HepG2 (cell line): ENCODE data around the gene DPP8. TPM values are rescaled to one million over a fixed set of nuclear protein-coding genes. Genes with fewer than 3 reads are reported as not detected.

ENCODE experiments used
- ATAC-seq: fragments of 200-7000 bp; cut with Tn5 transposase; 3 replicates; pipeline ENCODE4 v1.9.1; 2020; ENCODE audit warnings: mild to moderate bottlenecking, moderate library complexity
- BruUV-seq: library from RNA; stranded (reverse); fragments of 400-500 nt; replicated peaks from 2 replicates; lab custom pipeline; 2021; lab: Mats Ljungman, UMichigan
- CTCF ChIA-PET: fragments of 300-600 bp; formaldehyde crosslinking; extraction: SDS; loops from one replicate; lab custom pipeline; 2021; ENCODE audit warnings: low total read pairs, inconsistent platforms, low intra/inter-chr PET ratio; lab: Yijun Ruan, JAX
- POLR2A ChIA-PET: fragments of 350-600 bp; sonication (Branson Sonifier 250); formaldehyde crosslinking; loops from one replicate; lab custom pipeline; 2020; ENCODE audit warnings: antibody characterized with exemption, inconsistent platforms; lab: Yijun Ruan, JAX
- DNase-seq: peaks from one replicate; pipeline ENCODE4 v3.0.0-alpha.2; 2015; ENCODE audit warnings: low spot score
- FAIRE-seq: peaks from 3 replicates; lab custom pipeline; 2011; peaks lifted over from hg19 to GRCh38; lab: Jason Lieb, UNC
- H2AFZ ChIP-seq: one replicate; pipeline ENCODE4 v1.6.1; 2011; ENCODE audit warnings: low read length, inconsistent platforms
- H3K27ac ChIP-seq: fragments of 300-600 bp; 3 replicates; pipeline ENCODE4 v1.8.0; 2011; ENCODE audit warnings: mixed run types, mild to moderate bottlenecking, mixed read lengths, low read length, inconsistent platforms; ENCODE audit not compliant: insufficient read depth; ENCODE audit errors: extremely low read length
- H3K27me3 ChIP-seq, 2 experiments: fragments of 200-600 bp in 1 of 2; 2 replicates in 1 of 2; 3 replicates in 1 of 2; pipeline versions ENCODE4 v1.6.0 to v1.8.0; 2011; ENCODE audit warnings: low read length in 2 of 2, mild to moderate bottlenecking in 2 of 2, moderate library complexity in 2 of 2, inconsistent platforms in 1 of 2; ENCODE audit not compliant: insufficient read depth in 2 of 2, control insufficient read depth in 1 of 2
- H3K36me3 ChIP-seq, 2 experiments: fragments of 200-600 bp in 1 of 2; replicated peaks in 1 of 2; 2 replicates in 1 of 2; 3 replicates in 1 of 2; pipeline versions ENCODE4 v1.5.1 to v1.8.0; 2011; ENCODE audit warnings: low read length in 2 of 2, inconsistent platforms in 1 of 2; ENCODE audit not compliant: insufficient read depth in 2 of 2, control insufficient read depth in 1 of 2
- H3K4me1 ChIP-seq: 2 replicates; pipeline ENCODE4 v1.5.1; 2012; ENCODE audit warnings: low read length, inconsistent platforms; ENCODE audit not compliant: insufficient read depth
- H3K4me2 ChIP-seq: 2 replicates; pipeline ENCODE4 v1.6.0; 2011; ENCODE audit warnings: low read depth, low read length, inconsistent platforms
- H3K4me3 ChIP-seq, 3 experiments: fragments of 200-600 bp in 1 of 3; sonication (generic), shearing (Covaris generic) in 1 of 3; replicated peaks in 1 of 3; 2 replicates each; pipeline ENCODE4 v1.5.1; 2011 to 2016; ENCODE audit warnings: low read length in 3 of 3, inconsistent platforms in 2 of 3, low read depth in 2 of 3, mild to moderate bottlenecking in 2 of 3, control low read depth in 1 of 3, mixed read lengths in 1 of 3; ENCODE audit not compliant: insufficient read depth in 1 of 3
- H3K79me2 ChIP-seq: one replicate; pipeline ENCODE4 v1.6.1; 2011; ENCODE audit warnings: low read length, inconsistent platforms; ENCODE audit not compliant: insufficient read depth
- H3K9ac ChIP-seq: 2 replicates; pipeline ENCODE4 v1.6.0; 2011; ENCODE audit warnings: mild to moderate bottlenecking, low read depth, low read length, inconsistent platforms; ENCODE audit not compliant: insufficient read depth
- H3K9me3 ChIP-seq: 2 replicates; pipeline ENCODE4 v1.5.1; 2012; ENCODE audit warnings: mild to moderate bottlenecking, low read length
- H4K20me1 ChIP-seq: 2 replicates; pipeline ENCODE4 v1.6.0; 2011; ENCODE audit warnings: inconsistent platforms, mild to moderate bottlenecking, low read length, moderate library complexity; ENCODE audit not compliant: insufficient read depth
- ADNP ChIP-seq: sonication (generic); formaldehyde crosslinking; IDR thresholded peaks from 2 replicates; pipeline ENCODE4 v1.4.0; 2020; ENCODE audit warnings: missing genetic modification reagents
- ARNT ChIP-seq: fragments of 450-650 bp; IDR thresholded peaks from 2 replicates; pipeline ENCODE4 v1.6.1; 2017
- ATF7-NPFF ChIP-seq: sonication (generic); formaldehyde crosslinking; IDR thresholded peaks from 2 replicates; pipeline ENCODE4 v1.8.1; 2023; ENCODE audit warnings: mild to moderate bottlenecking, low read depth, missing genetic modification reagents, moderate library complexity
- MAFK ChIP-seq, 2 experiments: IDR thresholded peaks in 1 of 2; conservative IDR thresholded peaks in 1 of 2; 2 replicates each; pipeline ENCODE4 v1.6.1; 2011; ENCODE audit warnings: improper control_type of control experiment in 2 of 2, low read length in 2 of 2
- MTF1 ChIP-seq: sonication (generic); formaldehyde crosslinking; IDR thresholded peaks from 2 replicates; pipeline ENCODE4 v1.5.0; 2020; ENCODE audit warnings: missing genetic modification reagents
- PITX1 ChIP-seq: sonication (generic); formaldehyde crosslinking; IDR thresholded peaks from 2 replicates; pipeline ENCODE4 v1.5.1; 2020; ENCODE audit warnings: mild to moderate bottlenecking, missing genetic modification reagents
- POLR2G ChIP-seq: fragments of 200-400 bp; formaldehyde crosslinking; IDR thresholded peaks from 2 replicates; pipeline ENCODE4 v1.6.1; 2018; ENCODE audit warnings: mild to moderate bottlenecking, low read depth, low read length, moderate library complexity
- STAT5B ChIP-seq: sonication (generic); formaldehyde crosslinking; IDR thresholded peaks from 2 replicates; pipeline ENCODE4 v1.4.0; 2020; ENCODE audit warnings: missing genetic modification reagents
- STAT6 ChIP-seq: sonication (generic); formaldehyde crosslinking; IDR thresholded peaks from 2 replicates; pipeline ENCODE4 v1.4.0; 2020; ENCODE audit warnings: missing genetic modification reagents, mild to moderate bottlenecking, borderline replicate concordance
- ZFP37 ChIP-seq: sonication (generic); formaldehyde crosslinking; IDR thresholded peaks from 2 replicates; pipeline ENCODE4 v1.4.0; 2020; ENCODE audit warnings: missing genetic modification reagents, borderline replicate concordance
- ZKSCAN1 ChIP-seq: fragments of 150-350 bp; IDR thresholded peaks from 2 replicates; pipeline ENCODE4 v1.6.1; 2014; ENCODE audit warnings: low read length
- ZNF460 ChIP-seq: sonication (generic); formaldehyde crosslinking; IDR thresholded peaks from 2 replicates; pipeline ENCODE4 v1.5.1; 2020; ENCODE audit warnings: missing genetic modification reagents, mild to moderate bottlenecking, borderline replicate concordance
- ZNF468 ChIP-seq: sonication (generic); formaldehyde crosslinking; IDR thresholded peaks from 2 replicates; pipeline ENCODE4 v1.8.0; 2022; ENCODE audit warnings: mild to moderate bottlenecking, moderate library complexity, missing genetic modification reagents
- ZNF644 ChIP-seq: IDR thresholded peaks from 2 replicates; pipeline ENCODE4 v1.6.1; 2016; ENCODE audit warnings: low read depth
- ZNF792 ChIP-seq: IDR thresholded peaks from 2 replicates; pipeline ENCODE4 v1.6.1; 2016
- WGBS: methylation state at CpG from one replicate; pipeline ENCODE4 v1.1.6; 2017; ENCODE audit warnings: low lambda C conversion rate; 5-methylcytosine and 5-hydroxymethylcytosine counted together
- in situ Hi-C: cut with HindIII; loops from 2 replicates; pipeline ENCODE4 v1.10.0; 2017; ENCODE audit warnings: low pct_unique_long_range_greater_than_20kb; ENCODE audit not compliant: extremely low pct_ligation_motif_present
- intact Hi-C: fragments of 100-400 bp; cut with micrococcal nuclease; formaldehyde crosslinking; loops from one replicate; pipeline ENCODE4 v1.10.0; 2022; ENCODE audit not compliant: unreplicated experiment
- polyA plus RNA-seq, 8 experiments: library from polyadenylated mRNA; depleted of rRNA in 3 of 8; stranded (reverse) in 7 of 8; unstranded in 1 of 8; fragments of >200 nt; fragmentation: Illumina TruSeq in 4 of 8; extraction: Trizol in 4 of 8; gene quantifications; 2 replicates each; pipeline versions ENCODE4 v1.2.1 to v1.2.3, GENCODE V29; 2011 to 2016; ENCODE audit warnings: low read depth in 4 of 8, missing spikeins in 1 of 8, mixed read lengths in 1 of 8; ENCODE audit not compliant: insufficient read depth in 1 of 8
- total RNA-seq, 5 experiments: library from RNA; depleted of rRNA; stranded (reverse); fragments of >200 nt; fragmentation: Illumina TruSeq; extraction: Trizol; gene quantifications; 2 replicates each; pipeline ENCODE4 v1.2.3, GENCODE V29; 2016; ENCODE audit warnings: low read depth in 1 of 5
- TF ChIP-seq, protein P1 (sequence below): sonication (generic); formaldehyde crosslinking; IDR thresholded peaks from 2 replicates; pipeline ENCODE4 v1.5.0; 2020; ENCODE audit warnings: missing genetic modification reagents
- TF ChIP-seq, protein P2 (sequence below): sonication (generic); formaldehyde crosslinking; IDR thresholded peaks from 2 replicates; pipeline ENCODE4 v1.5.0; 2020; ENCODE audit warnings: missing genetic modification reagents
- TF ChIP-seq, protein P3 (sequence below): sonication (generic); formaldehyde crosslinking; IDR thresholded peaks from 2 replicates; pipeline ENCODE4; 2020; ENCODE audit warnings: missing genetic modification reagents, mild to moderate bottlenecking, borderline replicate concordance

The DPP8 gene
- total and polyA plus RNA-seq, 2 of the 13 experiments (the other 11 are each of a cell fraction or from before 2014, with no cell fraction given) = 18.0 to 26.3 TPM

GRCh38 chr15:65405791-65406423 is 111.6 kb downstream of the DPP8 start:
- POLR2A ChIA-PET = no interaction called here
- DNase-seq = no peak
- WGBS = 74% methylated on average over 7 of the region's 7 CpGs
- CTCF ChIA-PET = no interaction called here
- no peak overlapping the region for H3K9ac ChIP-seq
- H3K4me1 ChIP-seq = peaks cover 26% of the 10 kb centered on the region
- no peak for ATAC-seq
- H4K20me1 ChIP-seq = no peaks in the 10 kb centered on the region
- H3K9me3 ChIP-seq = no peaks in the 10 kb centered on the region
- intact Hi-C loops (no loop called here), in situ Hi-C loops (no loop called here)
- H3K36me3 ChIP-seq = no peaks in the 10 kb centered on the region
- peaks cover 0 to 15% of the 10 kb centered on the region in 2 experiments; a peak in 3 of 5 replicates for H3K27me3 ChIP-seq
- H3K27ac ChIP-seq = no peak overlapping the region
- FAIRE-seq = no peak
- H3K79me2 ChIP-seq = no peaks in the 10 kb centered on the region
- no peak overlapping the region for H3K4me3 ChIP-seq
- no peak overlapping the region for H2AFZ ChIP-seq
- no peak overlapping the region for H3K4me2 ChIP-seq
- no TSS peak for BruUV-seq
- no peak for TF ChIP-seq ZFP37 (CRISPR knock-in tag)
- TF ChIP-seq ZNF792 = no peak
- TF ChIP-seq PITX1 (CRISPR knock-in tag) = no peak
- TF ChIP-seq POLR2G = no peak
- TF ChIP-seq, protein P1, sequence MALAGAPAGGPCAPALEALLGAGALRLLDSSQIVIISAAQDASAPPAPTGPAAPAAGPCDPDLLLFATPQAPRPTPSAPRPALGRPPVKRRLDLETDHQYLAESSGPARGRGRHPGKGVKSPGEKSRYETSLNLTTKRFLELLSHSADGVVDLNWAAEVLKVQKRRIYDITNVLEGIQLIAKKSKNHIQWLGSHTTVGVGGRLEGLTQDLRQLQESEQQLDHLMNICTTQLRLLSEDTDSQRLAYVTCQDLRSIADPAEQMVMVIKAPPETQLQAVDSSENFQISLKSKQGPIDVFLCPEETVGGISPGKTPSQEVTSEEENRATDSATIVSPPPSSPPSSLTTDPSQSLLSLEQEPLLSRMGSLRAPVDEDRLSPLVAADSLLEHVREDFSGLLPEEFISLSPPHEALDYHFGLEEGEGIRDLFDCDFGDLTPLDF (CRISPR knock-in tag) = no peak
- TF ChIP-seq, protein P2, sequence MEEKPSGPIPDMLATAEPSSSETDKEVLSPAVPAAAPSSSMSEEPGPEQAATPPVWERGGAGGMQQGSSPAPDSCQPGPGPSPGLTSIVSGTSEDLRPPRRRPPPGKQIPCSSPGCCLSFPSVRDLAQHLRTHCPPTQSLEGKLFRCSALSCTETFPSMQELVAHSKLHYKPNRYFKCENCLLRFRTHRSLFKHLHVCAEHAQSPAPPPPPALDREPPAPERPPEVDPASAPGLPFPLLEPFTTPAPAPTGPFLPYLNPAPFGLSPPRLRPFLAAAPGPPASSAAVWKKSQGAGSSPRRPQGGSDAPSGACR = no peak
- TF ChIP-seq ZKSCAN1 = no peak
- TF ChIP-seq MTF1 = no peak
- no peak for TF ChIP-seq STAT6 (CRISPR knock-in tag)
- no peak for TF ChIP-seq ZNF468 (CRISPR knock-in tag)
- no peak for TF ChIP-seq ZNF460 (CRISPR knock-in tag)
- no peak for TF ChIP-seq ARNT
- TF ChIP-seq, protein P3, sequence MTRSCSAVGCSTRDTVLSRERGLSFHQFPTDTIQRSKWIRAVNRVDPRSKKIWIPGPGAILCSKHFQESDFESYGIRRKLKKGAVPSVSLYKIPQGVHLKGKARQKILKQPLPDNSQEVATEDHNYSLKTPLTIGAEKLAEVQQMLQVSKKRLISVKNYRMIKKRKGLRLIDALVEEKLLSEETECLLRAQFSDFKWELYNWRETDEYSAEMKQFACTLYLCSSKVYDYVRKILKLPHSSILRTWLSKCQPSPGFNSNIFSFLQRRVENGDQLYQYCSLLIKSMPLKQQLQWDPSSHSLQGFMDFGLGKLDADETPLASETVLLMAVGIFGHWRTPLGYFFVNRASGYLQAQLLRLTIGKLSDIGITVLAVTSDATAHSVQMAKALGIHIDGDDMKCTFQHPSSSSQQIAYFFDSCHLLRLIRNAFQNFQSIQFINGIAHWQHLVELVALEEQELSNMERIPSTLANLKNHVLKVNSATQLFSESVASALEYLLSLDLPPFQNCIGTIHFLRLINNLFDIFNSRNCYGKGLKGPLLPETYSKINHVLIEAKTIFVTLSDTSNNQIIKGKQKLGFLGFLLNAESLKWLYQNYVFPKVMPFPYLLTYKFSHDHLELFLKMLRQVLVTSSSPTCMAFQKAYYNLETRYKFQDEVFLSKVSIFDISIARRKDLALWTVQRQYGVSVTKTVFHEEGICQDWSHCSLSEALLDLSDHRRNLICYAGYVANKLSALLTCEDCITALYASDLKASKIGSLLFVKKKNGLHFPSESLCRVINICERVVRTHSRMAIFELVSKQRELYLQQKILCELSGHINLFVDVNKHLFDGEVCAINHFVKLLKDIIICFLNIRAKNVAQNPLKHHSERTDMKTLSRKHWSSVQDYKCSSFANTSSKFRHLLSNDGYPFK (CRISPR knock-in tag) = no peak
- no peak for TF ChIP-seq MAFK (conservative IDR thresholded peaks at IDR 0.05 in 1 of 2, IDR thresholded peaks at IDR 0.05 in 1 of 2; ENCODE audit: low read length in 2 of 2)
- TF ChIP-seq ATF7-NPFF (CRISPR knock-in tag) = no peak
- no peak for TF ChIP-seq STAT5B (CRISPR knock-in tag)
- TF ChIP-seq ADNP (CRISPR knock-in tag) = no peak
- no peak for TF ChIP-seq ZNF644 (CRISPR knock-in tag)
